ENCODE data around the gene TCF15. TPM values are rescaled to one million over a fixed set of nuclear protein-coding genes. Genes with fewer than 3 reads are reported as not detected.

Gene TCF15
- total RNA-seq, 1 experiment from 2014 or later: not detected

DNA sequence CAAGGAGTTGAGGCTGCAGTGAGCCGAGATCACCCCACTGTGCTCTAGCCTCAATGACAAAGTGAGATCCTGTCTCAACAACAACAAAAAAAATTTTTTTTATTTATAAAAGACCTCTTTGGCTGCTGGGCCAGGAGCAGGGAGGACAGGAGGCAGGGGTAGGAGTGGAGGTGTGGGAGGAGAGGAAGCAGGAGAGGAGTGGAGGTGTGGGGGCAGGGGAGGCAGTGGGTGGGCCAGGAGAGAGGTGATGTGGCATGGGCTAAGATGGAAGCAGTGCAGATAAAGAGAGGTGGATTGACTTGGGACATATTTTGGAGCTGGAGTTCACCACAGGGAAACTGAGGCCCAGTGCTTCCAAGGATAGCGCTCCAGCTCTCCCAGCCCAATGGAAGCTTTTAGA, 53.1 kb downstream of the TCF15 start:
- no peak for DNase-seq (ENCODE audit: low read depth)

DNA sequence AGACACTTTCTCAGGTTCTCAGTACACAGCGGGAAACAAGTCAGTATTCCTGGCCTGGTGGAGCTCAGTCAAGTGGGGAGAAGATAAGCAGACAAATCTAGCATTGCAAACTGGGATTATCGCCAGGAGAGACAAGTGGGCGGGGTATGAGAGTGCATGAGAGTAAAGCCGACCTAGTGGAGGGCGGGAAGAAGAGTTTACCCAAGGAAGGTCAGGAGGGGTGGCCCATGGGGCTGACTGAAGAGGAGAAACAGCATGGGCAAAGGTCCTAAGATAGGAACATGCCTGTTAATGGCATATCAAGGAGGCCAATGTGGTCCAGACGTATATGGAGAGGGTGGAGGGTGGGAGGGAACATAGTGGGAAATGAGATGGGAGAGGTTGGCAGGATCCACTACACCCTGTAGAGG, 54.1 kb downstream of the TCF15 start:
- DNase-seq (ENCODE audit: low read depth): no peak

Other genes with a start within 250 kb of the TCF15 start
- gene TRIB3, start 229.5 kb downstream of the TCF15 start, total RNA-seq (2014; rRNA removed; shearing (Covaris generic)): 91.3 and 92.5 TPM in 2 replicates
- gene RBCK1, start 202.0 kb downstream of the TCF15 start, total RNA-seq (2014; rRNA removed; shearing (Covaris generic)): 105 and 122 TPM in 2 replicates
- gene TBC1D20, start 147.8 kb downstream of the TCF15 start, total RNA-seq (2014; rRNA removed; shearing (Covaris generic)): 20.4 and 25.2 TPM in 2 replicates
- gene CSNK2A1, start 66.5 kb downstream of the TCF15 start, total RNA-seq (2014; rRNA removed; shearing (Covaris generic)): 149 and 187 TPM in 2 replicates
- 73.8 and 81.3 TPM in 2 replicates for gene SRXN1, start 42.9 kb upstream of the TCF15 start, total RNA-seq (2014; rRNA removed; shearing (Covaris generic))
- gene SCRT2, start 65.5 kb upstream of the TCF15 start, total RNA-seq (2014; rRNA removed; shearing (Covaris generic)): not detected in 2 replicates
- 0.11 TPM in 1 of 2 replicates, not detected in the other for gene SLC52A3, start 158.2 kb upstream of the TCF15 start, total RNA-seq (2014; rRNA removed; shearing (Covaris generic))
- 5.8 and 6.4 TPM in 2 replicates for gene FAM110A, start 223.4 kb upstream of the TCF15 start, total RNA-seq (2014; rRNA removed; shearing (Covaris generic))

Measured in HT1080 (cell line).